Measurements from ENCODE around the gene LRP5. TPM values are rescaled to one million over a fixed set of nuclear protein-coding genes. Genes with fewer than 3 reads are reported as not detected.

Gene LRP5
- total and polyA plus RNA-seq, 9 of the 15 experiments (the other 6 are each of a cell fraction or from before 2014, with no cell fraction given): 0.48 to 44.2 (median 13.5) TPM

- TF ChIP-seq THAP12 (CRISPR knock-in tag; IDR thresholded peaks at IDR 0.05): no peak; the same call in none of the 2 replicates
- no peak for TF ChIP-seq TAF15 (IDR thresholded peaks at IDR 0.05; ENCODE audit: low read depth, low read length)
- TF ChIP-seq DIDO1 (tag; IDR thresholded peaks at IDR 0.05; ENCODE audit: low read depth): no peak
- TF ChIP-seq PHF8 (IDR thresholded peaks at IDR 0.05; ENCODE audit: borderline replicate concordance, low read length): peak; percentile 97; the same call in 1 of the 2 replicates
- no peak for TF ChIP-seq ZNF3 (CRISPR knock-in tag; IDR thresholded peaks at IDR 0.05)
- TF ChIP-seq RB1 (IDR thresholded peaks at IDR 0.05; ENCODE audit: low read depth): peak; percentile 79
- no peak for TF ChIP-seq RAD51 (IDR thresholded peaks at IDR 0.05; ENCODE audit: borderline replicate concordance, low read depth)
- no peak; the same call in 1 of the 2 replicates for TF ChIP-seq MECOM (CRISPR knock-in tag; IDR thresholded peaks at IDR 0.05)
- no peak for TF ChIP-seq ZNF324 (CRISPR knock-in tag; IDR thresholded peaks at IDR 0.05)
- peak; percentile 55; the same call in 1 of the 2 replicates for TF ChIP-seq HMGXB4 (CRISPR knock-in tag; IDR thresholded peaks at IDR 0.05)
- no peak for TF ChIP-seq TRIM25 (IDR thresholded peaks at IDR 0.05; ENCODE audit: borderline replicate concordance)
- TF ChIP-seq HMG20A (CRISPR knock-in tag; conservative IDR thresholded peaks at IDR 0.05): no peak
- no peak; a peak in 1 of 4 replicates for TF ChIP-seq TBL1XR1 (IDR thresholded peaks at IDR 0.05; ENCODE audit: low read length in 2 of 2)
- TF ChIP-seq TRIM28 (IDR thresholded peaks at IDR 0.05): no peak
- no peak for TF ChIP-seq PHB2 (IDR thresholded peaks at IDR 0.05; ENCODE audit: low read depth)
- peak; percentile 13 for TF ChIP-seq NCOR1 (IDR thresholded peaks at IDR 0.05)
- no peak for TF ChIP-seq MED1 (CRISPR knock-in tag; IDR thresholded peaks at IDR 0.05; ENCODE audit: borderline replicate concordance)
- TF ChIP-seq TAL1 (IDR thresholded peaks at IDR 0.05): no peak
- TF ChIP-seq IRF1 (CRISPR knock-in tag; IDR thresholded peaks at IDR 0.05; ENCODE audit: borderline replicate concordance): no peak
- TF ChIP-seq ZNF384 (IDR thresholded peaks at IDR 0.05; ENCODE audit: low read depth, low read length): no peak
- TF ChIP-seq ZNF699 (CRISPR knock-in tag; IDR thresholded peaks at IDR 0.05; ENCODE audit: insufficient replicate concordance): no peak
Observed at GRCh38 chr11:68271781-68272608, 40.4 kb upstream of the LRP5 start, which contains the start of gene C11orf24 (continued).

Measured in K562 (cell line).